ENCODE results near the gene OBSL1.

- TF ChIP-seq POLR2A (IDR thresholded peaks at IDR 0.05; ENCODE audit: low read depth) (no peak), EP300 (IDR thresholded peaks at IDR 0.05) (no peak), CTCF (IDR thresholded peaks at IDR 0.05) (no peak)
Observed at GRCh38 chr2:219567791-219568361, 3.5 kb downstream of the OBSL1 start.
